ENCODE results near the gene ABL1.
"Not testable (repeated sequence)": the region's sequence is repeated elsewhere in the genome, so short reads cannot be mapped to it uniquely, and the experiment has no call there.

Gene ABL1

GRCh38 chr9:130834371-130835336, at the start of gene ABL1:
ABL1 (plus strand) TSS chr9:130835254; CDS start chr9:130835447, 193 bp downstream.
- no peaks in the 10 kb centered on the region for H3K27me3 ChIP-seq (ENCODE audit: control insufficient read depth, insufficient read depth, low read length)
- no peak within 1 kb of the TSS for H3K27ac ChIP-seq (ENCODE audit: low read length)
- peak within 1 kb of the TSS; percentile 89 for H3K4me3 ChIP-seq (ENCODE audit: low read length)
- H3K9me3 ChIP-seq (ENCODE audit: control insufficient read depth, insufficient read depth, low read length), result no peaks in the 10 kb centered on the region
- H3K4me1 ChIP-seq (ENCODE audit: control insufficient read depth, insufficient read depth, low read length), result peaks cover under 1% of the 10 kb centered on the region; the same call in 1 of the 2 replicates
- no peaks in the 10 kb centered on the region for H3K36me3 ChIP-seq (ENCODE audit: control insufficient read depth, insufficient read depth, low read length)
- no CpG with 5 or more reads among the region's 78 CpGs for WGBS (ENCODE audit: insufficient coverage, insufficient read length)
- DNase-seq (ENCODE audit: low read depth, low spot score), result no peak

DNA sequence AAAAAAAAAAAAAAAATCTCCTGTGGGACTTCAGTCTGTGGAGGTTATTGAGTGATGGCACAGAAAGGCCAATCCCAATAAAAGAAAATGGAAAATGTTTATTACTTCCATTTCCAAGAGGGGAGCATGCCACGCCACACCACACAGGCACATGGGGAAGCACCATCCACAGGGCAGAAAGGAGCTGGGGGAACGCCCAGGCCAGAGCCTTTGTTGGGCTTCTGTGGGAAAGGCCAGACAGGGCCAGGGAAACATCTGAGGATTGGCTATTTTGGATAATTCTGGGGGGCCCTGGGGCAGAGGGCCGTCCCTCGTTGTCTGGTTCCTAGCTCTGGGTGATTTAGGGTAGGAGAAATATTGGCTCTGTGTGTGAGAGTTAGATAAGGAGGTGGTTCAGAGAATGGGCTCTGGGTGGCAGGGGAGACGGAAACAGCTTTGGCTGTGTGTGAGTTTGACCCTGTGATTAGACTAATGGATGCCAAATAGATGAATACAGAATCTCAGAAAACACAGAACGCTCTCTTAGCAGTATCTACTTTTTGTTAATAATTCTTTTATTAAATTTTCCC, 49.0 kb upstream of the ABL1 start:
- H3K4me3 ChIP-seq (ENCODE audit: low read length), result no peak overlapping the region
- no peak for DNase-seq (ENCODE audit: low read depth, low spot score)
- no peaks in the 10 kb centered on the region for H3K9me3 ChIP-seq (ENCODE audit: control insufficient read depth, insufficient read depth, low read length)
- no peak overlapping the region for H3K27ac ChIP-seq (ENCODE audit: low read length)
- peaks cover 3% of the 10 kb centered on the region for H3K4me1 ChIP-seq (ENCODE audit: control insufficient read depth, insufficient read depth, low read length)
- no peaks in the 10 kb centered on the region for H3K36me3 ChIP-seq (ENCODE audit: control insufficient read depth, insufficient read depth, low read length)
- WGBS (ENCODE audit: insufficient coverage, insufficient read length), result no CpG with 5 or more reads among the region's 6 CpGs
- H3K27me3 ChIP-seq (ENCODE audit: control insufficient read depth, insufficient read depth, low read length), result no peaks in the 10 kb centered on the region

- no peak for DNase-seq (ENCODE audit: low read depth, low spot score)
- H3K27me3 ChIP-seq (ENCODE audit: control insufficient read depth, insufficient read depth, low read length), result no peaks in the 10 kb centered on the region
- WGBS (ENCODE audit: insufficient coverage, insufficient read length), result no CpG with 5 or more reads among the region's 4 CpGs
- H3K36me3 ChIP-seq (ENCODE audit: control insufficient read depth, insufficient read depth, low read length), result no peaks in the 10 kb centered on the region
- H3K4me1 ChIP-seq (ENCODE audit: control insufficient read depth, insufficient read depth, low read length), result peaks cover 3% of the 10 kb centered on the region
- no peak overlapping the region for H3K27ac ChIP-seq (ENCODE audit: low read length)
- H3K4me3 ChIP-seq (ENCODE audit: low read length), result no peak overlapping the region
- no peaks in the 10 kb centered on the region for H3K9me3 ChIP-seq (ENCODE audit: control insufficient read depth, insufficient read depth, low read length)
These were observed 48.5 kb upstream of the ABL1 start for GRCh38 chr9:130786526-130786925.

DNA sequence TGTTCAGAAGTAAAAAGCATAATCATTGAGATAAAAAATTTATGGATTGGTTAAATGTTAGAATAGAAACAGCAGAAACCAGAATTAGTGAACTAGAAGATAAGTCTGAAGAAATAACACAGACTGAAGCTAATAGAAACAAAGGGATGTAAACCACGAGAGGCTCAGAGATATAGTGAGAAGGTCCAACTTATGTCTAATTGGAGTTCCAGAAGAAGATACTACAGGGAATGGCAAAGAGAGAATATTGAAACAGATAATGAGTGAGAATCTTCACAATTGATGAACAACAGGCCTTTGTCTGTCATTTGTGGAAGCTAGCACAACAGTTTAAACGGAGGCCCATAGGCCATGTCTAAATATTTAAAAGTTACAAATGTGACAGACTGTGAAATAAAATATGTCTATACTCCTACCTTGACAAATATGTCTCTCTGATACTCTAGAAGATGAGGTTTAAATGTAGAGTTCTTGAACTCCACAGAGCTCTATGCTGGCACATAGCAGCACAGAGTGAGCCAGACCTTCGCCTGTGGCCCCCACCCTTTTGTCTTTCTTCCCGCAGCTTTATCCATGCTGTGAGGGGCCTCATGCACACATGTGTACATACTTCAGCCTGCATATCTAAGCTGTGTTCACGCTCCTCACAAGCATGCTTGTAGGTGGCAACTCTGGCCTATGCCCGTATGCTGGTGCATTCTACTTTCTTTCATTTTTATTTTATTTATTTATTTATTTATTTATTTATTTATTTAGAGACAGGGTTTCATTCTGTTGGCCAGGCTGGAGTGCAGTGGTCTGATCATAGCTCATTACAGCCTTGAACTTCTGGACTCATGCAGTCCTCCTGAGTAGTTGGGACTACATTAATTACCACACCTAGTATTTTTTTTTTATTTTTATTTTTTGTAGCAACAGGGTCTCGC, 45.0 kb upstream of the ABL1 start:
- WGBS (ENCODE audit: insufficient coverage, insufficient read length), result no CpG with 5 or more reads among the region's 7 CpGs

DNA sequence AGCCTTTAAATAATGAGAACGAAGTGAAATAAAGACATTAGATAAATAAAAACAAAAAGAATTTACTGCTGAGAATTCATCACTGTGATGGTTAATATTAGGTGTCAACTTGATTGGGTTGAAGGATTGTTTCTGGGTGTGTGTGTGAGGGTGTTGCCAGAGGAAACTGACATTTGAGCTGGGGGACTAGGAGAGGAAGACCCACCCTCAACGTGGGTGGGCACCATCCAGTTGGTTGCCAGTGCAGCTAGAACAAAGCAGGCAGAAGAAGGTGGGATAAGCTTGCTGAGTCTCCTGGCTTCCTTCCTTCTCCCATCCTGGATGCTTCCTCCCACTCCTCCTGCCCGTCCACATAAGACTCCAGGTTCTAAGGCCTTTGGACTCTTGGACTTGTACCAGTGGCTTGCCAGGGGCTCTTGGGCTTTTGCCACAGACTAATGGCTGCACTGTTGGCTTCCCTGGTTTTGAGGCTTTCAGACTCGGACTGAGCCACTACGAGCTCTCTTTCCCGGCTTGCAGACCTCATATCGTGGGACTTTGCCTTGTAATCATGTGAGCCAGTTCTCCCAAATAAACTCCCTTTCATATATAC, 43.7 kb upstream of the ABL1 start:
- Histone ChIP-seq H3K9me3 (ENCODE audit: control insufficient read depth, insufficient read depth, low read length) (no peaks in the 10 kb centered on the region), H3K4me3 (ENCODE audit: low read length) (no peak overlapping the region), H3K4me1 (ENCODE audit: control insufficient read depth, insufficient read depth, low read length) (peaks cover 3% of the 10 kb centered on the region), H3K36me3 (ENCODE audit: control insufficient read depth, insufficient read depth, low read length) (no peaks in the 10 kb centered on the region), H3K27me3 (ENCODE audit: control insufficient read depth, insufficient read depth, low read length) (no peaks in the 10 kb centered on the region), H3K27ac (ENCODE audit: low read length) (no peak overlapping the region)
- no peak for DNase-seq (ENCODE audit: low read depth, low spot score)
- no CpG with 5 or more reads among the region's 7 CpGs for WGBS (ENCODE audit: insufficient coverage, insufficient read length)

More for the DNA sequence above, 45.0 kb upstream of the ABL1 start:
- DNase-seq (ENCODE audit: low read depth, low spot score), result no peak
- Histone ChIP-seq H3K27ac (ENCODE audit: low read length) (no peak overlapping the region), H3K4me1 (ENCODE audit: control insufficient read depth, insufficient read depth, low read length) (peaks cover 3% of the 10 kb centered on the region), H3K9me3 (ENCODE audit: control insufficient read depth, insufficient read depth, low read length) (no peaks in the 10 kb centered on the region), H3K27me3 (ENCODE audit: control insufficient read depth, insufficient read depth, low read length) (no peaks in the 10 kb centered on the region), H3K4me3 (ENCODE audit: low read length) (no peak overlapping the region), H3K36me3 (ENCODE audit: control insufficient read depth, insufficient read depth, low read length) (no peaks in the 10 kb centered on the region)

GRCh38 chr9:130793589-130793988, 41.5 kb upstream of the ABL1 start:
- WGBS (ENCODE audit: insufficient coverage, insufficient read length), result no CpG with 5 or more reads among the region's 7 CpGs
- Histone ChIP-seq H3K27ac (ENCODE audit: low read length) (no peak overlapping the region), H3K27me3 (ENCODE audit: control insufficient read depth, insufficient read depth, low read length) (no peaks in the 10 kb centered on the region), H3K4me3 (ENCODE audit: low read length) (no peak overlapping the region), H3K36me3 (ENCODE audit: control insufficient read depth, insufficient read depth, low read length) (no peaks in the 10 kb centered on the region), H3K4me1 (ENCODE audit: control insufficient read depth, insufficient read depth, low read length) (no peaks in the 10 kb centered on the region; the same call in 1 of the 2 replicates), H3K9me3 (ENCODE audit: control insufficient read depth, insufficient read depth, low read length) (no peaks in the 10 kb centered on the region)
- no peak for DNase-seq (ENCODE audit: low read depth, low spot score)

DNA sequence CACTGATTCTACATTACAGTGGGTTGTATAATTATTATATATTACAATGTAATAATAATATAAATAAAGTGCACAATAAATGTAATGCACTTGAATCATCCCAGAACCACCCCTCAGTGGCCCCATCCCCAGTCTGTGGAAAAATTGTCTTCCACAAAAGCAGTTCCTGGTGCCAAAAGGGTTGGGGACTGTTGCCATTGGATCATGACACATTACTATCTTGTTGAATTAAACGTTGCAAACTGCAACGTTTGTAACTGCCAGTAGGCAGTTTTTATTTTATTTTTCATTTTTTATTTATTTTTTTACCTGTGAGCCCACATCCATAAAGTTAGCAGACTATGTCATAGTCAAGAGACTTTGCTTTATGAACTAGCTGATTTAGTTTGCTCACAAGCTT, 41.0 kb upstream of the ABL1 start:
- not testable (repeated sequence) for H3K4me3 ChIP-seq (ENCODE audit: low read length); H3K27me3 ChIP-seq (ENCODE audit: control insufficient read depth, insufficient read depth, low read length); H3K36me3 ChIP-seq (ENCODE audit: control insufficient read depth, insufficient read depth, low read length); H3K9me3 ChIP-seq (ENCODE audit: control insufficient read depth, insufficient read depth, low read length); DNase-seq (ENCODE audit: low read depth, low spot score); H3K27ac ChIP-seq (ENCODE audit: low read length); H3K4me1 ChIP-seq (ENCODE audit: control insufficient read depth, insufficient read depth, low read length)
- no CpG with 5 or more reads among the region's 2 CpGs for WGBS (ENCODE audit: insufficient coverage, insufficient read length)

- DNase-seq (ENCODE audit: low read depth, low spot score); H3K4me1 ChIP-seq (ENCODE audit: control insufficient read depth, insufficient read depth, low read length); H3K27me3 ChIP-seq (ENCODE audit: control insufficient read depth, insufficient read depth, low read length); H3K4me3 ChIP-seq (ENCODE audit: low read length); H3K27ac ChIP-seq (ENCODE audit: low read length); H3K9me3 ChIP-seq (ENCODE audit: control insufficient read depth, insufficient read depth, low read length); H3K36me3 ChIP-seq (ENCODE audit: control insufficient read depth, insufficient read depth, low read length): not testable (repeated sequence)
- WGBS (ENCODE audit: insufficient coverage, insufficient read length), result no CpG with 5 or more reads among the region's 3 CpGs
These were observed 40.6 kb upstream of the ABL1 start for GRCh38 chr9:130794423-130794822.

DNA sequence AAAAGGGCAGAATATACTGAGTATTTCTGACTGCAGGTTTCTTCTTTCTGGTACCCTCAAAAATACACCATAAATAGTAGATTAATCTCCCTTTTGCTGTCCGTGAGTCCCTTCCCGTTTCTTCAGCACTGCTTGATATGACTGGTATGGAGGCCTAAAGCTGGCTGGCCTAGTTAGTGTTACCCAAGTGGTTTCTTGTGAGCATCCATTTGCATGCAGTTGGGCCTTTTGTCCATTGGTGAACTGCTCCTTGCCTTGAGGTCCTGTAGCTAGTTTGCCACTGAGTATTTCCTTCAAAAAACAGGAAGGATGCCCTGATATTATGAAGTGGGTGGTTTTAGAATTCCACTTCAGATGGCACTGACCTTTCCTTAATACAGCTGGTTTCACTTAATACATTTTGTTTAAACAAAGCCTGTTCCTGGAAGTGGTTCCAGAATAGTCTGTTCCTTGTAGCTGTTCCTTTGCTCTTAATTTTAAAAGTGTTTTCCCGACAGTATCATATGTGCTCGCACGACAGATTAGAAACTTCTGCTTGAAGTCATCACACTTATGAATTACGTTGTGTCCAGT, 40.0 kb upstream of the ABL1 start:
- Histone ChIP-seq H3K4me3 (ENCODE audit: low read length) (no peak overlapping the region), H3K4me1 (ENCODE audit: control insufficient read depth, insufficient read depth, low read length) (no peaks in the 10 kb centered on the region; the same call in 1 of the 2 replicates), H3K27me3 (ENCODE audit: control insufficient read depth, insufficient read depth, low read length) (no peaks in the 10 kb centered on the region), H3K36me3 (ENCODE audit: control insufficient read depth, insufficient read depth, low read length) (no peaks in the 10 kb centered on the region), H3K27ac (ENCODE audit: low read length) (no peak overlapping the region), H3K9me3 (ENCODE audit: control insufficient read depth, insufficient read depth, low read length) (no peaks in the 10 kb centered on the region)
- WGBS (ENCODE audit: insufficient coverage, insufficient read length), result no CpG with 5 or more reads among the region's 6 CpGs
- no peak for DNase-seq (ENCODE audit: low read depth, low spot score)

All from iPS DF 6.9 (cell line).